Measurements from ENCODE around the gene RSAD1. TPM values are rescaled to one million over a fixed set of nuclear protein-coding genes. Genes with fewer than 3 reads are reported as not detected.

Gene RSAD1
- total and polyA plus RNA-seq, 4 donors, result 20.1 to 43.2 (median 29.9) TPM

GRCh38 chr17:50458701-50459676, 19.7 kb upstream of the RSAD1 start:
- Histone ChIP-seq H3K9me3 (ENCODE audit: control insufficient read depth in 4 of 4, insufficient read depth in 3 of 4, low read length in 3 of 4) (no peaks in the 10 kb centered on the region), H3K27me3 (ENCODE audit: control insufficient read depth in 3 of 3, insufficient read depth in 3 of 3, low read length in 2 of 3) (no peaks in the 10 kb centered on the region), H3K4me1 (ENCODE audit: control insufficient read depth in 5 of 5, insufficient read depth in 5 of 5, low read length in 5 of 5) (no peaks in the 10 kb centered on the region), H3K36me3 (ENCODE audit: control insufficient read depth in 4 of 4, insufficient read depth in 4 of 4, low read length in 4 of 4) (peaks cover 0 to 20% (median 9%) of the 10 kb centered on the region in 4 donors), H3K27ac (ENCODE audit: low read depth in 1 of 2, low read length in 1 of 2) (no peak overlapping the region), H3K4me3 (no peak overlapping the region), H3K9ac (ENCODE audit: insufficient read depth in 1 of 2, low read length in 2 of 2) (no peak overlapping the region)
- no peak for TF ChIP-seq CTCF (IDR thresholded peaks at IDR 0.05; ENCODE audit: control extremely low read depth, extremely low read depth)
- ATAC-seq (ENCODE audit: insufficient read depth, low FRiP score), result no peak
- 79 to 89% methylated on average over 16 of the region's 16 CpGs for WGBS, 2 donors
- no peak for DNase-seq

- ATAC-seq (ENCODE audit: insufficient read depth, low FRiP score) (no peak), DNase-seq (no peak)
- Histone ChIP-seq H3K27ac (ENCODE audit: low read depth in 1 of 2, low read length in 1 of 2) (no peak overlapping the region), H3K9ac (ENCODE audit: insufficient read depth in 1 of 2, low read length in 2 of 2) (no peak overlapping the region), H3K4me1 (ENCODE audit: control insufficient read depth in 5 of 5, insufficient read depth in 5 of 5, low read length in 5 of 5) (no peaks in the 10 kb centered on the region), H3K9me3 (ENCODE audit: control insufficient read depth in 4 of 4, insufficient read depth in 3 of 4, low read length in 3 of 4) (no peaks in the 10 kb centered on the region), H3K36me3 (ENCODE audit: control insufficient read depth in 4 of 4, insufficient read depth in 4 of 4, low read length in 4 of 4) (peaks cover 0 to 20% (median 9%) of the 10 kb centered on the region in 4 donors), H3K4me3 (no peak overlapping the region), H3K27me3 (ENCODE audit: control insufficient read depth in 3 of 3, insufficient read depth in 3 of 3, low read length in 2 of 3) (no peaks in the 10 kb centered on the region)
- 93% methylated on average over 4 of the region's 4 CpGs for WGBS, 2 donors
- TF ChIP-seq CTCF (IDR thresholded peaks at IDR 0.05; ENCODE audit: control extremely low read depth, extremely low read depth), result no peak
Observed at GRCh38 chr17:50459756-50460155, 18.9 kb upstream of the RSAD1 start.

GRCh38 chr17:50460831-50461526, 17.7 kb upstream of the RSAD1 start:
- no peak overlapping the region for H3K27ac ChIP-seq (ENCODE audit: low read depth in 1 of 2, low read length in 1 of 2)
- peaks cover 0 to 15% (median 8%) of the 10 kb centered on the region in 4 donors for H3K36me3 ChIP-seq (ENCODE audit: control insufficient read depth in 4 of 4, insufficient read depth in 4 of 4, low read length in 4 of 4)
- H3K4me3 ChIP-seq, result no peak overlapping the region
- no peaks in the 10 kb centered on the region for H3K27me3 ChIP-seq (ENCODE audit: control insufficient read depth in 3 of 3, insufficient read depth in 3 of 3, low read length in 2 of 3)
- WGBS, 2 donors, result 94 to 96% methylated on average over 9 of the region's 9 CpGs
- no peak for DNase-seq
- no peaks in the 10 kb centered on the region for H3K9me3 ChIP-seq (ENCODE audit: control insufficient read depth in 4 of 4, insufficient read depth in 3 of 4, low read length in 3 of 4)
- TF ChIP-seq CTCF (IDR thresholded peaks at IDR 0.05; ENCODE audit: control extremely low read depth, extremely low read depth), result no peak
- ATAC-seq (ENCODE audit: insufficient read depth, low FRiP score), result no peak
- no peak overlapping the region for H3K9ac ChIP-seq (ENCODE audit: insufficient read depth in 1 of 2, low read length in 2 of 2)
- H3K4me1 ChIP-seq (ENCODE audit: control insufficient read depth in 5 of 5, insufficient read depth in 5 of 5, low read length in 5 of 5), result no peaks in the 10 kb centered on the region
